ENCODE data around the gene RRP1B.
"Not testable (repeated sequence)": the region's sequence is repeated elsewhere in the genome, so short reads cannot be mapped to it uniquely, and the experiment has no call there.

DNA sequence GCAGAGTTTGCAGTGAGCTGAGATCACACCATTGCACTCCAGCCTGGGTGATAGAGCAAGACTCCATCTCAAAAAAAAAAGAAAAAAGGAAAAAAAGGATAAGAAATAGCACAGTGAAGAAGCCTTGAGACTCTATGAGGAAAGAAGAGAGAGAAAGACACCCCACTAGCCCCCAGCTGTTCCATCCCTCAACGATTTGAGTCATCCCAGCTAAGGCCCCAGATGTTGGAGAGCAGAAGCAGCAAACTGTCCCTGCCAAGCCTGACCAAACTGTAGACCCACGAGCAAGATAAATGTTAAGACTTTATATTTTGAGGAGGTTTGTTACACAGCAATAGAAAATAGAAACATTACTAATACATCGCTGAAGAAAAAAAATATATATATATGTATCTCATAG, 42.5 kb upstream of the RRP1B start:
- TF ChIP-seq, protein P1, sequence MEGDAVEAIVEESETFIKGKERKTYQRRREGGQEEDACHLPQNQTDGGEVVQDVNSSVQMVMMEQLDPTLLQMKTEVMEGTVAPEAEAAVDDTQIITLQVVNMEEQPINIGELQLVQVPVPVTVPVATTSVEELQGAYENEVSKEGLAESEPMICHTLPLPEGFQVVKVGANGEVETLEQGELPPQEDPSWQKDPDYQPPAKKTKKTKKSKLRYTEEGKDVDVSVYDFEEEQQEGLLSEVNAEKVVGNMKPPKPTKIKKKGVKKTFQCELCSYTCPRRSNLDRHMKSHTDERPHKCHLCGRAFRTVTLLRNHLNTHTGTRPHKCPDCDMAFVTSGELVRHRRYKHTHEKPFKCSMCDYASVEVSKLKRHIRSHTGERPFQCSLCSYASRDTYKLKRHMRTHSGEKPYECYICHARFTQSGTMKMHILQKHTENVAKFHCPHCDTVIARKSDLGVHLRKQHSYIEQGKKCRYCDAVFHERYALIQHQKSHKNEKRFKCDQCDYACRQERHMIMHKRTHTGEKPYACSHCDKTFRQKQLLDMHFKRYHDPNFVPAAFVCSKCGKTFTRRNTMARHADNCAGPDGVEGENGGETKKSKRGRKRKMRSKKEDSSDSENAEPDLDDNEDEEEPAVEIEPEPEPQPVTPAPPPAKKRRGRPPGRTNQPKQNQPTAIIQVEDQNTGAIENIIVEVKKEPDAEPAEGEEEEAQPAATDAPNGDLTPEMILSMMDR (IDR thresholded peaks at IDR 0.05): not testable (repeated sequence)
- TF ChIP-seq POLR2A (IDR thresholded peaks at IDR 0.05): not testable (repeated sequence)
